Activated CD8-positive, alpha-beta memory T cell treated with anti-CD3 and anti-CD28 coated beads, Interleukin-2, amount 10 ng/mL, durations not matched to agents 7 days and 5 days (primary cell): ENCODE results near the gene EMC10. TPM values are rescaled to one million over a fixed set of nuclear protein-coding genes. Genes with fewer than 3 reads are reported as not detected.
"Not testable (repeated sequence)": the region's sequence is repeated elsewhere in the genome, so short reads cannot be mapped to it uniquely, and the experiment has no call there.

Experiments
- ATAC-seq: fragments of 150-1000 bp; cut with Tn5 transposase; one replicate; pipeline ENCODE4 v1.10.0; 2021; ENCODE audit warnings: moderate library complexity
- CTCF ChIA-PET: fragments of 350-600 bp; sonication (Branson Sonifier 250); formaldehyde crosslinking; loops from one replicate; lab custom pipeline; 2021; ENCODE audit warnings: antibody characterized with exemption; lab: Charles Lee
- DNase-seq: peaks from one replicate; pipeline ENCODE4 v3.0.0-alpha.2; 2020
- H3K27ac Mint-ChIP-seq: one replicate; pipeline ENCODE4 v1.8.0; 2021; ENCODE audit warnings: mild to moderate bottlenecking, mixed read lengths
- H3K27me3 Mint-ChIP-seq: one replicate; pipeline ENCODE4 v1.8.0; 2021; ENCODE audit warnings: mixed read lengths
- H3K36me3 Mint-ChIP-seq: one replicate; pipeline ENCODE4 v1.8.0; 2021; ENCODE audit warnings: mild to moderate bottlenecking, mixed read lengths
- H3K4me1 Mint-ChIP-seq: one replicate; pipeline ENCODE4 v1.8.0; 2021; ENCODE audit warnings: mixed read lengths
- H3K4me3 Mint-ChIP-seq: one replicate; pipeline ENCODE4 v1.8.0; 2021; ENCODE audit warnings: mild to moderate bottlenecking, moderate library complexity, mixed read lengths
- H3K9me3 Mint-ChIP-seq: one replicate; pipeline ENCODE4 v1.8.0; 2022; ENCODE audit warnings: low read depth, mixed read lengths
- total RNA-seq, 2 experiments: library from RNA; stranded (reverse); gene quantifications; one replicate each; pipeline ENCODE4 v1.2.3, GENCODE V29; 2021

EMC10 gene
- total RNA-seq, 2 experiments from 2014 or later: 47.8 to 57.2 TPM

GRCh38 chr19:50437862-50438449 is 38.4 kb upstream of the EMC10 start:
- no peak for ATAC-seq
- CTCF ChIA-PET: no interaction called here
- H3K9me3 Mint-ChIP-seq: no peaks in the 10 kb centered on the region

GRCh38 chr19:50439130-50439529 is 37.2 kb upstream of the EMC10 start:
- ATAC-seq, DNase-seq, H3K9me3 Mint-ChIP-seq, H3K4me1 Mint-ChIP-seq, H3K4me3 Mint-ChIP-seq, H3K27me3 Mint-ChIP-seq, CTCF ChIA-PET, H3K36me3 Mint-ChIP-seq: not testable (repeated sequence)
- peak overlapping the region; percentile 44 for H3K27ac Mint-ChIP-seq

More at GRCh38 chr19:50437862-50438449, 38.4 kb upstream of the EMC10 start:
- DNase-seq: no peak
- Mint-ChIP-seq H3K4me3 (no peak overlapping the region), H3K27me3 (peaks cover 10% of the 10 kb centered on the region), H3K4me1 (peaks cover 5% of the 10 kb centered on the region), H3K36me3 (no peaks in the 10 kb centered on the region), H3K27ac (no peak overlapping the region)

- H3K9me3 Mint-ChIP-seq: no peaks in the 10 kb centered on the region
- no peak overlapping the region for H3K27ac Mint-ChIP-seq
- DNase-seq: no peak
- CTCF ChIA-PET: no interaction called here
- H3K36me3 Mint-ChIP-seq: no peaks in the 10 kb centered on the region
- peaks cover 5% of the 10 kb centered on the region for H3K4me1 Mint-ChIP-seq
- no peak for ATAC-seq
- H3K4me3 Mint-ChIP-seq: no peak overlapping the region
- H3K27me3 Mint-ChIP-seq: peaks cover 5% of the 10 kb centered on the region
Measured at GRCh38 chr19:50444059-50444458, 32.2 kb upstream of the EMC10 start.

- no peak for ATAC-seq
- Mint-ChIP-seq H3K9me3 (no peaks in the 10 kb centered on the region), H3K4me1 (no peaks in the 10 kb centered on the region), H3K27ac (no peak overlapping the region), H3K36me3 (no peaks in the 10 kb centered on the region), H3K4me3 (no peak overlapping the region), H3K27me3 (peaks cover 5% of the 10 kb centered on the region)
- no peak for DNase-seq
- CTCF ChIA-PET: no interaction called here
Measured at GRCh38 chr19:50447053-50447452, 29.3 kb upstream of the EMC10 start.

GRCh38 chr19:50447750-50448149 is 28.6 kb upstream of the EMC10 start:
- no peak overlapping the region for H3K4me3 Mint-ChIP-seq
- no peaks in the 10 kb centered on the region for H3K9me3 Mint-ChIP-seq
- peaks cover 5% of the 10 kb centered on the region for H3K27me3 Mint-ChIP-seq
- no peaks in the 10 kb centered on the region for H3K36me3 Mint-ChIP-seq
- ATAC-seq: no peak
- DNase-seq: no peak
- no peak overlapping the region for H3K27ac Mint-ChIP-seq
- CTCF ChIA-PET: no interaction called here
- H3K4me1 Mint-ChIP-seq: no peaks in the 10 kb centered on the region

- peaks cover 5% of the 10 kb centered on the region for H3K27me3 Mint-ChIP-seq
- no peaks in the 10 kb centered on the region for H3K36me3 Mint-ChIP-seq
- H3K4me3 Mint-ChIP-seq: no peak overlapping the region
- H3K9me3 Mint-ChIP-seq: no peaks in the 10 kb centered on the region
- no peaks in the 10 kb centered on the region for H3K4me1 Mint-ChIP-seq
- no peak overlapping the region for H3K27ac Mint-ChIP-seq
- no peak for ATAC-seq
- DNase-seq: no peak
- CTCF ChIA-PET: no interaction called here
Measured at GRCh38 chr19:50449236-50449899, 26.9 kb upstream of the EMC10 start.

- DNase-seq (no peak), ATAC-seq (no peak)
- no peak overlapping the region for H3K4me3 Mint-ChIP-seq
- H3K27ac Mint-ChIP-seq: no peak overlapping the region
- H3K4me1 Mint-ChIP-seq: no peaks in the 10 kb centered on the region
- CTCF ChIA-PET: no interaction called here
- H3K36me3 Mint-ChIP-seq: no peaks in the 10 kb centered on the region
- H3K9me3 Mint-ChIP-seq: no peaks in the 10 kb centered on the region
- peaks cover 5% of the 10 kb centered on the region for H3K27me3 Mint-ChIP-seq
Measured at GRCh38 chr19:50450369-50451222, 25.7 kb upstream of the EMC10 start.

- H3K27me3 Mint-ChIP-seq: peaks cover 5% of the 10 kb centered on the region
- CTCF ChIA-PET: no interaction called here
- H3K36me3 Mint-ChIP-seq: no peaks in the 10 kb centered on the region
- H3K4me1 Mint-ChIP-seq: no peaks in the 10 kb centered on the region
- DNase-seq (no peak), ATAC-seq (no peak)
- H3K27ac Mint-ChIP-seq: no peak overlapping the region
- H3K4me3 Mint-ChIP-seq: no peak overlapping the region
- no peaks in the 10 kb centered on the region for H3K9me3 Mint-ChIP-seq
Measured at GRCh38 chr19:50451223-50451534, 25.1 kb upstream of the EMC10 start.

GRCh38 chr19:50453243-50453642 is 23.1 kb upstream of the EMC10 start:
- Mint-ChIP-seq H3K27me3 (peaks cover 5% of the 10 kb centered on the region), H3K27ac (no peak overlapping the region), H3K36me3 (no peaks in the 10 kb centered on the region), H3K9me3 (no peaks in the 10 kb centered on the region), H3K4me3 (no peak overlapping the region), H3K4me1 (no peaks in the 10 kb centered on the region)
- CTCF ChIA-PET: no interaction called here
- DNase-seq (no peak), ATAC-seq (no peak)

- Mint-ChIP-seq H3K9me3 (no peaks in the 10 kb centered on the region), H3K4me1 (peaks cover 8% of the 10 kb centered on the region), H3K27ac (no peak overlapping the region), H3K27me3 (peaks cover 3% of the 10 kb centered on the region), H3K4me3 (no peak overlapping the region), H3K36me3 (no peaks in the 10 kb centered on the region)
- CTCF ChIA-PET: no interaction called here
- ATAC-seq: no peak
- DNase-seq: no peak
Measured at GRCh38 chr19:50455992-50456391, 20.3 kb upstream of the EMC10 start.

GRCh38 chr19:50457300-50457699 is 19.0 kb upstream of the EMC10 start:
- H3K36me3 Mint-ChIP-seq: no peaks in the 10 kb centered on the region
- peaks cover 14% of the 10 kb centered on the region for H3K4me1 Mint-ChIP-seq
- ATAC-seq (no peak), DNase-seq (no peak)
- CTCF ChIA-PET: interaction anchor here (1.2 kb wide), 1 partner anchor 100 kb away, joined by 4 read pairs; no protein-coding TSS in a partner anchor
- H3K4me3 Mint-ChIP-seq: no peak overlapping the region
- no peak overlapping the region for H3K27ac Mint-ChIP-seq
- peaks cover 3% of the 10 kb centered on the region for H3K27me3 Mint-ChIP-seq
- H3K9me3 Mint-ChIP-seq: no peaks in the 10 kb centered on the region

- Mint-ChIP-seq H3K9me3 (no peaks in the 10 kb centered on the region), H3K4me1 (peaks cover 14% of the 10 kb centered on the region), H3K36me3 (no peaks in the 10 kb centered on the region), H3K4me3 (no peak overlapping the region), H3K27me3 (peaks cover 3% of the 10 kb centered on the region), H3K27ac (no peak overlapping the region)
- CTCF ChIA-PET: no interaction called here
- ATAC-seq (no peak), DNase-seq (no peak)
Measured at GRCh38 chr19:50458396-50459066, 17.8 kb upstream of the EMC10 start.

GRCh38 chr19:50459067-50459456 is 17.2 kb upstream of the EMC10 start:
- Mint-ChIP-seq H3K4me3 (no peak overlapping the region), H3K4me1 (peaks cover 14% of the 10 kb centered on the region), H3K27me3 (peaks cover 3% of the 10 kb centered on the region), H3K27ac (no peak overlapping the region), H3K36me3 (no peaks in the 10 kb centered on the region), H3K9me3 (no peaks in the 10 kb centered on the region)
- CTCF ChIA-PET: no interaction called here
- ATAC-seq (no peak), DNase-seq (no peak)
